ENCODE measurements around the gene KIRREL2.

DNA sequence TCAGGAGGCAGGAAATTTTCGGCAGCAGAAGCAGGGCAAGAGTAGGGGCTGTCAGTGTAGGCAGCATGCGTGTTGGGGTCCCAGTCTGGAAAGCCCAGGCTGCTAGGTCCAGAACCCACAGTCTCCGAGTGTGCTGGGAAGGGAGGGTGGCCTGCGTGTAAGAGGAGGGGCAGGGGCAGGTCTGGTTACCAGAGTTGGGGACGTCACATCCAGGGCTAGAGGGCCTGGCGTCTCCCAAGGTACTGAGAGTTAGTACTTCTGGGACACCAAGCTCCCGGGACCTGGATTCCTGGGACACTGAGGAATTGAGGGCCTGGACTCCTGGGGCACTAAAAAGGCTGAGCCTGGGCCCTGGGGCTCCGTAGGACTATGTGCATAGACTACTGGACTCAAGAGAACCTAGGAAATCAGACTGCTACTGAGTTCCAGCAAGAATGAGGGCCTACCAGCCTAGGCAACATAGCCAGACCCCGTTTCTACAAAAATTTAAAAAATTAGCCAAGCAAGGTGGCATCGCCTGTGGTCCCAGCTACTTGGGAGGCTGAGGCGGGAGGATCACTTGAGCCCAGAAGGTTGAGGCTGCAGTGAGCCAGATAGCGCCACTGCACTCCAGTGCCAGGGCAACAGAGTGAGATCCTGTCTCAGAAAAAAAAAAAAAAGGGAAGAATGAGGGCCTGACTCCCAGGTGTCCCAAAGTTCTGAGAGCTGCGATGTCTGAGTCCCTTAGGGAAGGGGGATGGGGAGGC lies 41.2 kb downstream of the KIRREL2 start:
- TF ChIP-seq CEBPB (IDR thresholded peaks at IDR 0.05; ENCODE audit: low read depth, low read length) (no peak), POLR2A (IDR thresholded peaks at IDR 0.05; ENCODE audit: control extremely low read depth in 1 of 2, low read depth in 2 of 2, low read length in 2 of 2) (no peak), JUN (IDR thresholded peaks at IDR 0.05; ENCODE audit: low read depth, low read length) (no peak), EZH2 (IDR thresholded peaks at IDR 0.05; ENCODE audit: low read depth, low read length, severe bottlenecking) (no peak), EP300 (IDR thresholded peaks at IDR 0.05; ENCODE audit: borderline replicate concordance in 1 of 2, low read depth in 2 of 2, low read length in 2 of 2) (no peak), HDAC2 (IDR thresholded peaks at IDR 0.05; ENCODE audit: borderline replicate concordance in 1 of 2, low read depth in 2 of 2, low read length in 2 of 2) (no peak), SIN3A (conservative IDR thresholded peaks at IDR 0.05 in 1 of 2, IDR thresholded peaks at IDR 0.05 in 1 of 2; ENCODE audit: low read depth in 1 of 2, low read length in 2 of 2) (no peak), GABPA (IDR thresholded peaks at IDR 0.05; ENCODE audit: borderline replicate concordance, insufficient read depth, low read length) (no peak)
- TF ChIP-seq, protein P1, sequence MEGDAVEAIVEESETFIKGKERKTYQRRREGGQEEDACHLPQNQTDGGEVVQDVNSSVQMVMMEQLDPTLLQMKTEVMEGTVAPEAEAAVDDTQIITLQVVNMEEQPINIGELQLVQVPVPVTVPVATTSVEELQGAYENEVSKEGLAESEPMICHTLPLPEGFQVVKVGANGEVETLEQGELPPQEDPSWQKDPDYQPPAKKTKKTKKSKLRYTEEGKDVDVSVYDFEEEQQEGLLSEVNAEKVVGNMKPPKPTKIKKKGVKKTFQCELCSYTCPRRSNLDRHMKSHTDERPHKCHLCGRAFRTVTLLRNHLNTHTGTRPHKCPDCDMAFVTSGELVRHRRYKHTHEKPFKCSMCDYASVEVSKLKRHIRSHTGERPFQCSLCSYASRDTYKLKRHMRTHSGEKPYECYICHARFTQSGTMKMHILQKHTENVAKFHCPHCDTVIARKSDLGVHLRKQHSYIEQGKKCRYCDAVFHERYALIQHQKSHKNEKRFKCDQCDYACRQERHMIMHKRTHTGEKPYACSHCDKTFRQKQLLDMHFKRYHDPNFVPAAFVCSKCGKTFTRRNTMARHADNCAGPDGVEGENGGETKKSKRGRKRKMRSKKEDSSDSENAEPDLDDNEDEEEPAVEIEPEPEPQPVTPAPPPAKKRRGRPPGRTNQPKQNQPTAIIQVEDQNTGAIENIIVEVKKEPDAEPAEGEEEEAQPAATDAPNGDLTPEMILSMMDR (IDR thresholded peaks at IDR 0.05; ENCODE audit: control extremely low read depth in 1 of 3, insufficient read depth in 1 of 3, low read depth in 1 of 3, low read length in 3 of 3), result no peak
- TF ChIP-seq, protein P2, sequence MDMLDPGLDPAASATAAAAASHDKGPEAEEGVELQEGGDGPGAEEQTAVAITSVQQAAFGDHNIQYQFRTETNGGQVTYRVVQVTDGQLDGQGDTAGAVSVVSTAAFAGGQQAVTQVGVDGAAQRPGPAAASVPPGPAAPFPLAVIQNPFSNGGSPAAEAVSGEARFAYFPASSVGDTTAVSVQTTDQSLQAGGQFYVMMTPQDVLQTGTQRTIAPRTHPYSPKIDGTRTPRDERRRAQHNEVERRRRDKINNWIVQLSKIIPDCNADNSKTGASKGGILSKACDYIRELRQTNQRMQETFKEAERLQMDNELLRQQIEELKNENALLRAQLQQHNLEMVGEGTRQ (IDR thresholded peaks at IDR 0.05; ENCODE audit: low read length), result no peak
- TF ChIP-seq, protein P3, sequence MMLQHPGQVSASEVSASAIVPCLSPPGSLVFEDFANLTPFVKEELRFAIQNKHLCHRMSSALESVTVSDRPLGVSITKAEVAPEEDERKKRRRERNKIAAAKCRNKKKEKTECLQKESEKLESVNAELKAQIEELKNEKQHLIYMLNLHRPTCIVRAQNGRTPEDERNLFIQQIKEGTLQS (IDR thresholded peaks at IDR 0.05; ENCODE audit: insufficient read depth, low read depth, low read length), result no peak
- TF ChIP-seq, protein P4, sequence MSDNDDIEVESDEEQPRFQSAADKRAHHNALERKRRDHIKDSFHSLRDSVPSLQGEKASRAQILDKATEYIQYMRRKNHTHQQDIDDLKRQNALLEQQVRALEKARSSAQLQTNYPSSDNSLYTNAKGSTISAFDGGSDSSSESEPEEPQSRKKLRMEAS (IDR thresholded peaks at IDR 0.05), result no peak

Data from H1 (cell line).